ENCODE results near the gene SPEN. TPM values are rescaled to one million over a fixed set of nuclear protein-coding genes. Genes with fewer than 3 reads are reported as not detected.

SPEN gene
- total and polyA plus RNA-seq, 10 of the 15 experiments (the other 5 are each of a cell fraction or from before 2014, with no cell fraction given), result 5.2 to 58.7 (median 20.1) TPM

- 0 out of 2 replicates have a peak, but pooled peaks have one; percentile 2 for TF ChIP-seq TCF12 (IDR thresholded peaks at IDR 0.05; ENCODE audit: low read depth, low read length)
- TF ChIP-seq PML (IDR thresholded peaks at IDR 0.05; ENCODE audit: low read length), result peak; percentile 21; the same call in 1 of the 2 replicates
- peak; percentile 40 for TF ChIP-seq MLLT1 (IDR thresholded peaks at IDR 0.05)
- no peak for TF ChIP-seq BCL3 (IDR thresholded peaks at IDR 0.05; ENCODE audit: borderline replicate concordance, insufficient read depth, low read depth, low read length, poor library complexity, severe bottlenecking)
- TF ChIP-seq MXI1 (IDR thresholded peaks at IDR 0.05; ENCODE audit: low read depth, low read length), result peak; percentile 50; the same call in 1 of the 2 replicates
- TF ChIP-seq MAX (IDR thresholded peaks at IDR 0.05; ENCODE audit: low read depth, low read length), result 0 out of 2 replicates have a peak, but pooled peaks have one; percentile 12
- TF ChIP-seq HDGF (IDR thresholded peaks at IDR 0.05), result no peak
- TF ChIP-seq STAT3 (IDR thresholded peaks at IDR 0.05; ENCODE audit: low read depth, low read length), result no peak
- no peak for TF ChIP-seq ASH2L (IDR thresholded peaks at IDR 0.05; ENCODE audit: borderline replicate concordance, low read depth)
- TF ChIP-seq POU2F2 (IDR thresholded peaks at IDR 0.05; ENCODE audit: borderline replicate concordance, low read depth, low read length), result no peak
Measured at GRCh38 chr1:15835205-15835740, 12.2 kb upstream of the SPEN start (continued).
